ENCODE measurements around the gene ACTL7A.

DNA sequence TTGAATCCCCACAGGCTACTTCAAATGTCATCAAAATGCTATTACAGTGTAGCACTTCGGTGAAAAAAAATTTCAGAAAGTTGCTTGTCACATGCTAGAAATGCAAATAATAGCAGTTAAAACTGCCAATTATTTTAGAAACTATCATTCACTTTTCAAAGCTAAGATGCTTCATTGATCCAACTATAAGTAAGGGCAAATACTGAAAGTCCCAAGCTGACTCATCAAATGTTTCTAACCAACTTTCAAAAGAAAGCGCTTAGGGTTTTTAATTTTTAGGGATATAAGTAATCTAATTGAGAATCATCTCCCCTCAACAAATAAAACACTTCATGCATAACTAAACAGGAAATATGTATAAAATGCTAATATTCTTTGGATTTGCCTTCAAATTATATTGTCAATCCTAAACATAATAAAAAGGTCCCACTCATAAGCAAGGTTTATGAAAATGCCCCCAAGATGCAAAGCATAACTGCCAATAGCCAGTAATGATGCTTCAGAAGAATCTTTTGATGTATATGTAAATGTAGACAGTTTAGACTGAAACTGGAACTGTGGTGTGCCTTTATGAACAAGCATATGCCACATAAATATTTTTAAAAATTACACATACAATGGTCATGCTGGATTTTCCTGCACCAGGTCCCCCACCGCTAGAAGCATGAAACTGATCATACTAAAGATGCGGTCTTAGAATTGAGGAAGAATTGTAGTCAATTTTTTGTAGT is 12.2 kb downstream of the ACTL7A start:
- TF ChIP-seq, protein P1, sequence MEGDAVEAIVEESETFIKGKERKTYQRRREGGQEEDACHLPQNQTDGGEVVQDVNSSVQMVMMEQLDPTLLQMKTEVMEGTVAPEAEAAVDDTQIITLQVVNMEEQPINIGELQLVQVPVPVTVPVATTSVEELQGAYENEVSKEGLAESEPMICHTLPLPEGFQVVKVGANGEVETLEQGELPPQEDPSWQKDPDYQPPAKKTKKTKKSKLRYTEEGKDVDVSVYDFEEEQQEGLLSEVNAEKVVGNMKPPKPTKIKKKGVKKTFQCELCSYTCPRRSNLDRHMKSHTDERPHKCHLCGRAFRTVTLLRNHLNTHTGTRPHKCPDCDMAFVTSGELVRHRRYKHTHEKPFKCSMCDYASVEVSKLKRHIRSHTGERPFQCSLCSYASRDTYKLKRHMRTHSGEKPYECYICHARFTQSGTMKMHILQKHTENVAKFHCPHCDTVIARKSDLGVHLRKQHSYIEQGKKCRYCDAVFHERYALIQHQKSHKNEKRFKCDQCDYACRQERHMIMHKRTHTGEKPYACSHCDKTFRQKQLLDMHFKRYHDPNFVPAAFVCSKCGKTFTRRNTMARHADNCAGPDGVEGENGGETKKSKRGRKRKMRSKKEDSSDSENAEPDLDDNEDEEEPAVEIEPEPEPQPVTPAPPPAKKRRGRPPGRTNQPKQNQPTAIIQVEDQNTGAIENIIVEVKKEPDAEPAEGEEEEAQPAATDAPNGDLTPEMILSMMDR (IDR thresholded peaks at IDR 0.05), result no peak
- TF ChIP-seq POLR2A (IDR thresholded peaks at IDR 0.05), result no peak
